Duodenal mucosa (tissue), 2 donors: ENCODE data around the gene STAC.

Experiments
- H3K27ac ChIP-seq: one replicate; pipeline ENCODE4 v1.7.0; 2013; ENCODE audit warnings: low read depth, low read length
- H3K27me3 ChIP-seq, 2 donors: one replicate each; pipeline ENCODE4 v1.7.0; 2013; ENCODE audit warnings: low read length in 2 of 2, control low read depth in 1 of 2; ENCODE audit not compliant: insufficient read depth in 2 of 2, control insufficient read depth in 1 of 2
- H3K36me3 ChIP-seq, 2 donors: one replicate each; pipeline ENCODE4 v1.7.0; 2013; ENCODE audit warnings: low read length in 2 of 2, control low read depth in 1 of 2; ENCODE audit not compliant: insufficient read depth in 2 of 2, control insufficient read depth in 1 of 2
- H3K4me1 ChIP-seq, 2 donors: one replicate each; pipeline ENCODE4 v1.7.0; 2013; ENCODE audit warnings: low read length in 2 of 2, control low read depth in 1 of 2; ENCODE audit not compliant: insufficient read depth in 2 of 2, control insufficient read depth in 1 of 2
- H3K4me3 ChIP-seq, 2 donors: one replicate each; pipeline ENCODE4 v1.7.0; 2013; ENCODE audit warnings: low read length in 2 of 2, low read depth in 1 of 2
- H3K9ac ChIP-seq, 2 donors: one replicate each; pipeline ENCODE4 v1.7.0; 2013; ENCODE audit warnings: low read length in 2 of 2, low read depth in 1 of 2
- H3K9me3 ChIP-seq, 2 donors: one replicate each; pipeline ENCODE4 v1.7.0; 2013; ENCODE audit warnings: low read length in 2 of 2, control low read depth in 1 of 2; ENCODE audit not compliant: control insufficient read depth in 1 of 2

STAC gene

GRCh38 chr3:36373666-36374065, 6.6 kb upstream of the STAC start:
- no peak overlapping the region for H3K27ac ChIP-seq
- no peaks in the 10 kb centered on the region for H3K9me3 ChIP-seq
- H3K4me3 ChIP-seq = no peak overlapping the region
- H3K27me3 ChIP-seq = no peaks in the 10 kb centered on the region
- no peaks in the 10 kb centered on the region for H3K36me3 ChIP-seq
- H3K9ac ChIP-seq = no peak overlapping the region
- no peaks in the 10 kb centered on the region for H3K4me1 ChIP-seq

DNA sequence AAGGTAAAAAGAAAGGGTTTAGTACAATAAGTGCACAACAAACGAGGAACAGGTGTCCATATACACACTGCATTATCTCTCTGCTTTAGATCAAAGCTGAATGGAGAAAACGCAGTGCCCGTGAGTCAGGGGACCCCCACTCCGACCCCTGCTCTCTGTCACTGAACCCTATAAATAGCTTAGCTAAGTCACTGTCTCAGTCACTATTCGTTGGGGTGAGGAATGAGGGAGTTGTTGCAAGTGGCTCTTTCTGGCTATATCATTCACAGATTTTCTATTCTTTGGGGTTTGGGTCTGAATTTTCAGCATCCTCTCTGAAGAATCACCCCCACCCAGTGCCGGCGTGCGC, 458 bp upstream of the STAC start:
- H3K4me3 ChIP-seq = no peak overlapping the region
- no peaks in the 10 kb centered on the region for H3K36me3 ChIP-seq
- H3K9me3 ChIP-seq = no peaks in the 10 kb centered on the region
- peaks cover 0 to 9% of the 10 kb centered on the region in 2 donors for H3K27me3 ChIP-seq
- no peak overlapping the region for H3K9ac ChIP-seq
- no peak overlapping the region for H3K27ac ChIP-seq
- H3K4me1 ChIP-seq = no peaks in the 10 kb centered on the region

- no peaks in the 10 kb centered on the region for H3K36me3 ChIP-seq
- H3K27ac ChIP-seq = no peak overlapping the region
- H3K4me3 ChIP-seq = no peak overlapping the region
- no peaks in the 10 kb centered on the region for H3K9me3 ChIP-seq
- H3K9ac ChIP-seq = no peak overlapping the region
- no peaks in the 10 kb centered on the region for H3K4me1 ChIP-seq
- peaks cover 0 to 9% of the 10 kb centered on the region in 2 donors for H3K27me3 ChIP-seq
These were observed 1.1 kb downstream of the STAC start for GRCh38 chr3:36381311-36381956.

DNA sequence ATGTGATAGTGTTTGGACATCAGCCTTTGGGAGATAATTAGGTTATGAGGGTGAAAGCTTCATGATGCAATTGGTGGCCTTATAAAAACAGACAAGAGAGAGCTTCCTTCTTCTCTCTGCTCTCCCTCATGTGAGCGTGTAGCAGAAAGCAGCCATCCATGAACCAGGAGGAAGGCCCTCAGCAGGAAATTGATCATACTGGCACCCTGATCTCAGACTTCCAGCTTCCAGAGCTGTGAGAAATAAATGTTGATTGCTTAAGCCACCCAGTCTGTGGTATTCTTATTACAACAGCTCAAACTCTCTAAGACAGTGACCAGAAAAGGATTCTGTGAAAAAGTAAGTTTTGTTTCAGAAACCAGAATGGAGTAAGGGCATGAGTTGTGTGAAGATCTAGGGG, 13.3 kb downstream of the STAC start:
- no peaks in the 10 kb centered on the region for H3K9me3 ChIP-seq
- no peak overlapping the region for H3K27ac ChIP-seq
- no peaks in the 10 kb centered on the region for H3K4me1 ChIP-seq
- no peak overlapping the region for H3K4me3 ChIP-seq
- no peak overlapping the region for H3K9ac ChIP-seq
- no peaks in the 10 kb centered on the region for H3K36me3 ChIP-seq
- H3K27me3 ChIP-seq = no peaks in the 10 kb centered on the region

GRCh38 chr3:36394176-36394575, 13.9 kb downstream of the STAC start:
- no peaks in the 10 kb centered on the region for H3K36me3 ChIP-seq
- no peak overlapping the region for H3K27ac ChIP-seq
- H3K9me3 ChIP-seq = no peaks in the 10 kb centered on the region
- no peak overlapping the region for H3K9ac ChIP-seq
- H3K4me1 ChIP-seq = no peaks in the 10 kb centered on the region
- no peak overlapping the region for H3K4me3 ChIP-seq
- H3K27me3 ChIP-seq = no peaks in the 10 kb centered on the region

- Histone ChIP-seq H3K27ac (no peak overlapping the region), H3K36me3 (no peaks in the 10 kb centered on the region), H3K9me3 (no peaks in the 10 kb centered on the region), H3K9ac (no peak overlapping the region), H3K4me1 (no peaks in the 10 kb centered on the region), H3K27me3 (no peaks in the 10 kb centered on the region), H3K4me3 (no peak overlapping the region)
These were observed 17.5 kb downstream of the STAC start for GRCh38 chr3:36397841-36398240.

DNA sequence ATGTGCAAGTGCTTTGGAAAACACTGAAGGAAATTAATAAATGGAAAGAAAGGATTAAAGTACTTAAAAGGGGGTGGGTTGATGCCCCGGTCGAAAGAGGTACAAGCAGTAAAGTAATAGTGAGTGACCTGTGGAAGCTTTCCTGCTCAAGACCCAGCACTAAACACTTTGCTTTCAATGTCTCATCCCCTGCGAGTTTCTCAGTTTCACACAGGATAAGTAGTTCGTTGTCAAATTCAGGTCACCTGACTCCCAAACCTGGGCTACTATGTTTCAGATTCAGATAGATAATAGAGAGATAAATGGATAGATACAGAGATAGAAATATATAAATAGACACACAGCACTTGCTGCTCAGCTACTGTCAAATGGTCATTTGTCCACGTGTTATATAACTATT, 19.6 kb downstream of the STAC start:
- Histone ChIP-seq H3K27ac (no peak overlapping the region), H3K36me3 (no peaks in the 10 kb centered on the region)

GRCh38 chr3:36401056-36401455, 20.8 kb downstream of the STAC start:
- H3K36me3 ChIP-seq = no peaks in the 10 kb centered on the region
- no peaks in the 10 kb centered on the region for H3K27me3 ChIP-seq
- no peak overlapping the region for H3K4me3 ChIP-seq
- no peak overlapping the region for H3K9ac ChIP-seq
- no peaks in the 10 kb centered on the region for H3K4me1 ChIP-seq
- no peaks in the 10 kb centered on the region for H3K9me3 ChIP-seq
- H3K27ac ChIP-seq = no peak overlapping the region

More for the DNA sequence above, 19.6 kb downstream of the STAC start:
- H3K9ac ChIP-seq = no peak overlapping the region
- H3K27me3 ChIP-seq = no peaks in the 10 kb centered on the region
- H3K4me1 ChIP-seq = no peaks in the 10 kb centered on the region
- H3K9me3 ChIP-seq = no peaks in the 10 kb centered on the region
- H3K4me3 ChIP-seq = no peak overlapping the region

DNA sequence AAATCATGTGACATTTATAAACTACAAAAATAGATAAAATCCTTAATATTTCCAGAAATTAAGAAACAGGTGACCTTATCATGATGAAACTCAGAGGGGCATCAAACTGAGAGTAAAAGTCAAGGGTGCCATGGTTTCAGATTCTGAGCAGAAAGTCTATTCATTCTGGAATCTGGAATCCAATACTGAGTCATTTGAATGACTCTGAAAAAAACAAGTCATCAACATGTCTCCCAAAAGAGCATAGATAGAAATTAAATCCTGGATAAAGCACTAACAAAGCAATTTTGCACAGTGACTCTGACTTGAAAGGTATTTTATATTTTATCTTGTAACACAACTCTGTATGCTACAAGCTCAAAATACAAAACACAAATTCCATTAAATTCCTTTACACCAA, 23.4 kb downstream of the STAC start:
- no peaks in the 10 kb centered on the region for H3K9me3 ChIP-seq
- H3K27ac ChIP-seq = no peak overlapping the region
- no peak overlapping the region for H3K9ac ChIP-seq
- no peaks in the 10 kb centered on the region for H3K4me1 ChIP-seq
- H3K27me3 ChIP-seq = no peaks in the 10 kb centered on the region
- no peaks in the 10 kb centered on the region for H3K36me3 ChIP-seq
- H3K4me3 ChIP-seq = no peak overlapping the region

DNA sequence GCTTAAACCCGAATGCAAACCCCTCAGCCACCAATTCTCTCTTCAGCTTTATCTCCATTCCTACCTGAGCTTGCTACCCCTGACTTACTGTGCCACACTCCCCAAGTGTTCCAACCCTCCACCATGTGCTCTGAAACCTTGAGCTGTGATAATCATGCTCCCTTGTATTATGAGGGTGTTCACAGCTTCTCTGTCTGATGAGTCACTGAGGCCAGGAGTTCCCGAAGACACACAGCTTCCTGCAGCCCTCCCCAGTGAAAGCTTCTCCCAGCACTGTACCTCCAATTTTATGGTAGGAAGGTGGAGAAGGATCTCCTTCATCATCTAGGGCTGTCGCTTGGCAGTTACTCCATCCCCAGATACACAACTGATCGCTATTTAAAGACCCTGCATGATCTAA, 24.9 kb downstream of the STAC start:
- Histone ChIP-seq H3K27ac (no peak overlapping the region), H3K36me3 (no peaks in the 10 kb centered on the region), H3K9me3 (no peaks in the 10 kb centered on the region), H3K9ac (no peak overlapping the region), H3K4me1 (no peaks in the 10 kb centered on the region), H3K27me3 (no peaks in the 10 kb centered on the region), H3K4me3 (no peak overlapping the region)

DNA sequence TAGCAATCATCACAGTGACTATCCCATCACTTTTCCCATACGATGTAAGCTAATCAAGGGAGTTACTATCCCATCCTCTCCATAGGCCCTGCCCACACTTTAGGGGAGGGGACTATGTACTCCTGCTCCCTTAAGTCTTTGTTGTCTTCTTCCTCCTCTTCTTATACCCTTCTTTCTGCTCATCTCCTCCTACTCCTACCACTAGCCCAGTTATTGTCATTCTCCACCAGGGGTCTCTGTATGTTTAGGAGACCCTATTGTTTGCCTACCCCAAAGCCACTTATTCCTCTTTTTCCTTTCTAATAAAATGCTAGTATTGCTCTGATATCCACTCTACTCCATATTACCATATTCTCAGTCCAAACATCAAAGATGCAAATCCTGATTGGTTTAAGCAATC, 27.8 kb downstream of the STAC start:
- Histone ChIP-seq H3K4me3 (no peak overlapping the region), H3K36me3 (no peaks in the 10 kb centered on the region), H3K9me3 (no peaks in the 10 kb centered on the region), H3K4me1 (no peaks in the 10 kb centered on the region), H3K9ac (no peak overlapping the region), H3K27me3 (no peaks in the 10 kb centered on the region), H3K27ac (no peak overlapping the region)
